SK-N-SH (cell line): ENCODE measurements around the gene TMEM179. TPM values are rescaled to one million over a fixed set of nuclear protein-coding genes. Genes with fewer than 3 reads are reported as not detected.

ENCODE experiments used
- CTCF ChIA-PET: fragments of 300-600, 350-600 bp; formaldehyde crosslinking; extraction: SDS; loops from one replicate; lab custom pipeline; 2021; lab: Yijun Ruan, JAX
- POLR2A ChIA-PET: fragments of 350-600 bp; sonication (Branson Sonifier 250); formaldehyde crosslinking; extraction: SDS; loops from one replicate; lab custom pipeline; 2020; ENCODE audit warnings: antibody characterized with exemption, inconsistent platforms; lab: Yijun Ruan, JAX
- DNase-seq: peaks from one replicate; pipeline ENCODE4 v3.0.0; 2012
- H2AFZ ChIP-seq: fragments of 200-600 bp; sonication (generic); 2 replicates; pipeline ENCODE4 v1.8.1; 2016; ENCODE audit warnings: antibody characterized with exemption, mild to moderate bottlenecking, low read depth
- H3F3A ChIP-seq: fragments of 200-600 bp; sonication (generic); replicated peaks from 2 replicates; pipeline ENCODE3; 2016; ENCODE audit warnings: antibody characterized with exemption, mild to moderate bottlenecking; ENCODE audit not compliant: insufficient read depth
- H3K27ac ChIP-seq, 2 experiments: fragments of 200-500 bp in 1 of 2; fragments of 200-600 bp in 1 of 2; sonication (Bioruptor generic) in 1 of 2; sonication (generic), shearing (Covaris generic) in 1 of 2; 2 replicates each; pipeline versions ENCODE4 v1.5.1 to v1.6.1; 2014 to 2016; ENCODE audit warnings: low read depth in 2 of 2, inconsistent platforms in 1 of 2, low read length in 1 of 2, mild to moderate bottlenecking in 1 of 2, mixed read lengths in 1 of 2
- H3K27me3 ChIP-seq: fragments of 200-600 bp; sonication (generic), shearing (Covaris generic); 2 replicates; pipeline ENCODE4 v1.6.1; 2016; ENCODE audit warnings: mixed run types; ENCODE audit not compliant: insufficient read depth
- H3K36me3 ChIP-seq, 2 experiments: fragments of 200-500 bp in 1 of 2; fragments of 200-600 bp in 1 of 2; sonication (Bioruptor generic) in 1 of 2; sonication (generic) in 1 of 2; replicated peaks in 1 of 2; 2 replicates each; pipeline versions ENCODE3 to v1.5.1; 2014 to 2016; ENCODE audit warnings: low read length in 1 of 2, mild to moderate bottlenecking in 1 of 2; ENCODE audit not compliant: insufficient read depth in 2 of 2, control insufficient read depth in 1 of 2
- H3K4me1 ChIP-seq, 2 experiments: fragments of 200-500 bp in 1 of 2; fragments of 200-600 bp in 1 of 2; sonication (Bioruptor generic) in 1 of 2; sonication (generic), shearing (Covaris generic) in 1 of 2; 2 replicates each; pipeline versions ENCODE4 v1.5.1 to v1.6.1; 2014 to 2016; ENCODE audit warnings: low read depth in 1 of 2, low read length in 1 of 2, mixed run types in 1 of 2; ENCODE audit not compliant: insufficient read depth in 2 of 2, control insufficient read depth in 1 of 2
- H3K4me2 ChIP-seq: fragments of 200-600 bp; sonication (generic), shearing (Covaris generic); 2 replicates; pipeline ENCODE4 v1.6.1; 2017; ENCODE audit warnings: mixed run types
- H3K4me3 ChIP-seq, 2 experiments: fragments of 200-500 bp in 1 of 2; fragments of 200-600 bp in 1 of 2; sonication (Bioruptor generic) in 1 of 2; sonication (generic), shearing (Covaris generic) in 1 of 2; 2 replicates each; pipeline versions ENCODE4 v1.5.1 to v1.8.1; 2014 to 2016; ENCODE audit warnings: low read depth in 2 of 2, inconsistent platforms in 1 of 2, low read length in 1 of 2, mild to moderate bottlenecking in 1 of 2, mixed read lengths in 1 of 2, moderate library complexity in 1 of 2
- H3K79me2 ChIP-seq: fragments of 200-600 bp; sonication (generic); 2 replicates; pipeline ENCODE4 v1.8.1; 2017; ENCODE audit warnings: mild to moderate bottlenecking; ENCODE audit not compliant: insufficient read depth
- H3K9ac ChIP-seq: fragments of 200-600 bp; sonication (generic); 2 replicates; pipeline ENCODE4 v1.6.1; 2017; ENCODE audit warnings: mixed run types
- H3K9me2 ChIP-seq: fragments of 200-600 bp; sonication (generic); 2 replicates; pipeline ENCODE4 v1.6.1; 2017; ENCODE audit warnings: mixed run types
- H3K9me3 ChIP-seq: fragments of 200-600 bp; sonication (generic); 2 replicates; pipeline ENCODE4 v1.6.1; 2017; ENCODE audit warnings: mixed run types, mild to moderate bottlenecking, moderate library complexity
- H4K20me1 ChIP-seq: fragments of 200-600 bp; sonication (generic); 2 replicates; pipeline ENCODE4 v1.6.1; 2017; ENCODE audit warnings: mild to moderate bottlenecking, mixed run types; ENCODE audit not compliant: insufficient read depth
- CHD2 ChIP-seq: fragments of 150-350 bp; IDR thresholded peaks from 2 replicates; pipeline ENCODE4 v1.6.1; 2018; ENCODE audit warnings: low read length; ENCODE audit not compliant: partially characterized antibody
- FOSL2 ChIP-seq: IDR thresholded peaks from 2 replicates; pipeline ENCODE4 v1.4.0; 2012; ENCODE audit warnings: low read depth, mild to moderate bottlenecking, moderate library complexity, borderline replicate concordance
- GATA2 ChIP-seq: sonication (generic); formaldehyde crosslinking; IDR thresholded peaks from 2 replicates; pipeline ENCODE4 v1.5.0; 2020; ENCODE audit warnings: mild to moderate bottlenecking, missing genetic modification reagents
- IRF3 ChIP-seq: fragments of 150-350 bp; IDR thresholded peaks from 2 replicates; pipeline ENCODE4 v1.6.1; 2016; ENCODE audit warnings: mild to moderate bottlenecking, low read depth, low read length
- NFIC ChIP-seq: IDR thresholded peaks from 2 replicates; pipeline ENCODE4 v1.4.0; 2012; ENCODE audit warnings: borderline replicate concordance
- NRF1 ChIP-seq: IDR thresholded peaks from 2 replicates; pipeline ENCODE4 v1.6.1; 2012; ENCODE audit warnings: low read depth, mild to moderate bottlenecking, low read length
- RAD21 ChIP-seq: IDR thresholded peaks from 2 replicates; pipeline ENCODE4 v1.6.1; 2012; ENCODE audit warnings: mild to moderate bottlenecking, low read length
- SIN3A ChIP-seq: IDR thresholded peaks from 2 replicates; pipeline ENCODE4 v1.6.1; 2012; ENCODE audit warnings: low read depth, mild to moderate bottlenecking, low read length, moderate library complexity, borderline replicate concordance
- TCF12 ChIP-seq: IDR thresholded peaks from 2 replicates; pipeline ENCODE4 v1.4.0; 2012
- TEAD4 ChIP-seq: IDR thresholded peaks from 2 replicates; pipeline ENCODE4 v1.4.0; 2012; ENCODE audit warnings: mild to moderate bottlenecking, borderline replicate concordance; ENCODE audit not compliant: insufficient read depth
- USF1 ChIP-seq: IDR thresholded peaks from 2 replicates; pipeline ENCODE4 v1.4.0; 2012; ENCODE audit warnings: low read depth, borderline replicate concordance
- WGBS: methylation state at CpG from one replicate; pipeline ENCODE4 v1.1.6; 2017; ENCODE audit warnings: low lambda C conversion rate; 5-methylcytosine and 5-hydroxymethylcytosine counted together
- polyA plus RNA-seq, 3 experiments: library from polyadenylated mRNA; depleted of rRNA; stranded (reverse); fragments of >200 nt; gene quantifications; 2 replicates each; pipeline ENCODE4 v1.2.3, GENCODE V29; 2012
- TF ChIP-seq, protein P1 (sequence below): IDR thresholded peaks from 2 replicates; pipeline ENCODE4 v1.4.0; 2012; ENCODE audit warnings: low read depth
- TF ChIP-seq, protein P2 (sequence below): IDR thresholded peaks from 2 replicates; pipeline ENCODE4 v1.6.1; 2012; ENCODE audit warnings: mild to moderate bottlenecking, low read depth, low read length, moderate library complexity
- TF ChIP-seq, protein P3 (sequence below): IDR thresholded peaks from 2 replicates; pipeline ENCODE4; 2012

The TMEM179 gene
- polyA plus RNA-seq, 1 of the 3 experiments (the other 2 are of a cell fraction): 1.7 TPM

- WGBS: 75% methylated on average over 11 of the region's 11 CpGs
- H2AFZ ChIP-seq: no peak overlapping the region
- no peaks in the 10 kb centered on the region for H3K9me2 ChIP-seq
- no peaks in the 10 kb centered on the region for H4K20me1 ChIP-seq
- H3K27me3 ChIP-seq: no peaks in the 10 kb centered on the region
- no peak for DNase-seq
- no peak for TF ChIP-seq FOSL2
- no peak for TF ChIP-seq CHD2
- TF ChIP-seq, protein P1, sequence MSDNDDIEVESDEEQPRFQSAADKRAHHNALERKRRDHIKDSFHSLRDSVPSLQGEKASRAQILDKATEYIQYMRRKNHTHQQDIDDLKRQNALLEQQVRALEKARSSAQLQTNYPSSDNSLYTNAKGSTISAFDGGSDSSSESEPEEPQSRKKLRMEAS: no peak
- TF ChIP-seq GATA2 (CRISPR knock-in tag): no peak
- TF ChIP-seq, protein P2, sequence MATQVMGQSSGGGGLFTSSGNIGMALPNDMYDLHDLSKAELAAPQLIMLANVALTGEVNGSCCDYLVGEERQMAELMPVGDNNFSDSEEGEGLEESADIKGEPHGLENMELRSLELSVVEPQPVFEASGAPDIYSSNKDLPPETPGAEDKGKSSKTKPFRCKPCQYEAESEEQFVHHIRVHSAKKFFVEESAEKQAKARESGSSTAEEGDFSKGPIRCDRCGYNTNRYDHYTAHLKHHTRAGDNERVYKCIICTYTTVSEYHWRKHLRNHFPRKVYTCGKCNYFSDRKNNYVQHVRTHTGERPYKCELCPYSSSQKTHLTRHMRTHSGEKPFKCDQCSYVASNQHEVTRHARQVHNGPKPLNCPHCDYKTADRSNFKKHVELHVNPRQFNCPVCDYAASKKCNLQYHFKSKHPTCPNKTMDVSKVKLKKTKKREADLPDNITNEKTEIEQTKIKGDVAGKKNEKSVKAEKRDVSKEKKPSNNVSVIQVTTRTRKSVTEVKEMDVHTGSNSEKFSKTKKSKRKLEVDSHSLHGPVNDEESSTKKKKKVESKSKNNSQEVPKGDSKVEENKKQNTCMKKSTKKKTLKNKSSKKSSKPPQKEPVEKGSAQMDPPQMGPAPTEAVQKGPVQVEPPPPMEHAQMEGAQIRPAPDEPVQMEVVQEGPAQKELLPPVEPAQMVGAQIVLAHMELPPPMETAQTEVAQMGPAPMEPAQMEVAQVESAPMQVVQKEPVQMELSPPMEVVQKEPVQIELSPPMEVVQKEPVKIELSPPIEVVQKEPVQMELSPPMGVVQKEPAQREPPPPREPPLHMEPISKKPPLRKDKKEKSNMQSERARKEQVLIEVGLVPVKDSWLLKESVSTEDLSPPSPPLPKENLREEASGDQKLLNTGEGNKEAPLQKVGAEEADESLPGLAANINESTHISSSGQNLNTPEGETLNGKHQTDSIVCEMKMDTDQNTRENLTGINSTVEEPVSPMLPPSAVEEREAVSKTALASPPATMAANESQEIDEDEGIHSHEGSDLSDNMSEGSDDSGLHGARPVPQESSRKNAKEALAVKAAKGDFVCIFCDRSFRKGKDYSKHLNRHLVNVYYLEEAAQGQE: no peak
- no peak for TF ChIP-seq IRF3
- TF ChIP-seq TCF12: no peak
- H3K4me1 ChIP-seq: peaks cover 0 to 13% of the 10 kb centered on the region in 2 experiments; a peak in 2 of 4 replicates
- H3K36me3 ChIP-seq: no peaks in the 10 kb centered on the region
- no peak overlapping the region for H3K4me2 ChIP-seq
- no peaks in the 10 kb centered on the region for H3F3A ChIP-seq
- H3K4me3 ChIP-seq: no peak overlapping the region
- ChIA-PET CTCF (interaction anchor here (1.5 to 2.4 kb wide), 2 partner anchors 72 to 560 kb away, joined by 3 to 15 read pairs; no protein-coding TSS in a partner anchor), POLR2A (no interaction called here)
- H3K9ac ChIP-seq: no peak overlapping the region
- H3K9me3 ChIP-seq: no peaks in the 10 kb centered on the region
- no peak overlapping the region for H3K27ac ChIP-seq
- H3K79me2 ChIP-seq: no peaks in the 10 kb centered on the region
These were observed 31.6 kb upstream of the TMEM179 start for GRCh38 chr14:104636131-104636530.

DNA sequence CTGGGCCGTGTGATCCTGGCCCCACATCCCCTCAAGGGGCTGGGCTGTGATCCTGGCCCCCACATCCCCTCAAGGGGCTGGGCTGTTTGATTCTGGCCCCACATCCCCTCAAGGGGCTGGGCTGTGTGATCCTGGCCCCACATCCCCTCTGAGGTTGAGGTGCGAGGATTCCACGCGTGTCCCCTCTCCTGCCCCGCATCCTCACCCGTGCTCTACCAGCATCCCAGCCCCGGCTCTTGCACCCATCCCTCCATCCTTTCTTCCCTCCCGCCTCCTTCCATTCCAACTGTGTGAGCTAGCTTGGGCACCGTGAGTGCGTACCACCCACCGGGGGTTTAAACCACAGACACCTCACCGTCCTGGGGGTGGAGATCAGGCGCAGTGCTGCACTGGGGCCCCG lies 31.1 kb upstream of the TMEM179 start:
- Histone ChIP-seq H3K9me3 (no peaks in the 10 kb centered on the region), H3K4me3 (no peak overlapping the region), H3K9ac (no peak overlapping the region), H3K4me1 (peaks cover 0 to 13% of the 10 kb centered on the region in 2 experiments; a peak in 2 of 4 replicates), H3F3A (no peaks in the 10 kb centered on the region), H3K27ac (no peak overlapping the region), H4K20me1 (no peaks in the 10 kb centered on the region), H3K4me2 (no peak overlapping the region), H3K27me3 (no peaks in the 10 kb centered on the region), H2AFZ (no peak overlapping the region), H3K79me2 (no peaks in the 10 kb centered on the region), H3K36me3 (no peaks in the 10 kb centered on the region), H3K9me2 (no peaks in the 10 kb centered on the region)
- ChIA-PET POLR2A (no interaction called here), CTCF (interaction anchor here (0.6 to 2.4 kb wide), 3 partner anchors 60 to 560 kb away, joined by 3 to 15 read pairs (median 3); no protein-coding TSS in a partner anchor)
- DNase-seq: no peak
- 63% methylated on average over 11 of the region's 14 CpGs for WGBS
- TF ChIP-seq RAD21 (no peak), TEAD4 (no peak), SIN3A (no peak), FOSL2 (no peak), IRF3 (no peak), NRF1 (no peak), NFIC (no peak), USF1 (no peak)
- TF ChIP-seq, protein P2: no peak
- TF ChIP-seq, protein P3, sequence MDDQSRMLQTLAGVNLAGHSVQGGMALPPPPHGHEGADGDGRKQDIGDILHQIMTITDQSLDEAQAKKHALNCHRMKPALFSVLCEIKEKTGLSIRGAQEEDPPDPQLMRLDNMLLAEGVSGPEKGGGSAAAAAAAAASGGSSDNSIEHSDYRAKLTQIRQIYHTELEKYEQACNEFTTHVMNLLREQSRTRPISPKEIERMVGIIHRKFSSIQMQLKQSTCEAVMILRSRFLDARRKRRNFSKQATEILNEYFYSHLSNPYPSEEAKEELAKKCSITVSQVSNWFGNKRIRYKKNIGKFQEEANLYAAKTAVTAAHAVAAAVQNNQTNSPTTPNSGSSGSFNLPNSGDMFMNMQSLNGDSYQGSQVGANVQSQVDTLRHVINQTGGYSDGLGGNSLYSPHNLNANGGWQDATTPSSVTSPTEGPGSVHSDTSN: no peak
